Stimulated activated CD8-positive, alpha-beta memory T cell treated with anti-CD3 and anti-CD28 coated beads, Interleukin-2, amount 100 ng/mL, for 1 hour (primary cell): ENCODE measurements around the gene FUBP3.

Source experiments
- DNase-seq, 2 donors: peaks; one replicate each; pipeline ENCODE4 v3.0.0-alpha.2; 2020; ENCODE audit warnings: low read depth in 2 of 2

Gene FUBP3

GRCh38 chr9:130607640-130608420 is 28.5 kb downstream of the FUBP3 start:
- no peak for DNase-seq

DNA sequence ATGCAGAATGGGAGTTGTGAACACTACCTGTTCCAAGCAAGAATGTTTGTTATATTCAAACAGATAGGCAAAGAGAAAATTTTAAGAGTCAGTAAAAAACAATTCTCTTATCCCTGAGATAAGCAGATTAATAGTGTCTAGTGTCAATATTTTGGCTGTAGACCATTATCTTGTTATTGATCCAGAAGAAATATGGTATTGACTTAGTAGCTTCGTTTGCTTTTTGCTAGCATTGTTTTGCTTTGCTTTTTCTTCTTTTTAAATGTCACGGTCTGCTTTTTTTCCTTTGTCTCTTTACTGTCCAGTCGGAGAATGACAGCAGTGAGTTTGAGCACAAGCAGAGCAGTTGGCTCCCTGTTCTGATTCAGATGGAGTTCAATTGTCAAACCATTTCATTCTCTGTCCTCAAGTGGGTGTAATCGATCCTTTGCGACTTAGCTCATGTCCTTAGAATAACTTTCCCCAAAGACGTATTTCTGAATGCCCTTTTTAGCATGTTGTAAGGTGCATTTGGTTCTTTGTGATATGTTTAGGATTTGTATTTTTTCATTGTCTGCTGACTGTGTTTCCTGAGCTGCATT is 29.3 kb downstream of the FUBP3 start:
- DNase-seq = no peak

DNA sequence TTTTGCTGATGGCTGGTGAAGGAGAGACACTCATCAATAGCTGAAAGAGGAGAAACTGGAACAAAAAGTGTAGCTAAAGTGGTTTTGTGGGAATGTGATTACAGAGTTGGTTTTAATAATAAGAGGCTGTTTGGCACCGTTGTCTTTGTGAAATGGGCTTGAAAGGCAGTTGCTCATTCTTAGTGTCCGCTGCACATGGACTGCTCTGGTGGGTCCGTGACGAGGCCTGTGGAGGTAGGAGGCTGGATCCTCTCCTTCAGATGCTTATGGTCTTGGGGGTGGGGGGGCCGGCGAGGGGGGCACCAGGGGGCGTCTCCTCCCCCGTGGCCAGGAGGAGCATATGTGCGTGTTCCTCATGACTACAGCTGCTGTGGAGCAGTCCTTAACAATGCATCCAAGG is 29.8 kb downstream of the FUBP3 start:
- DNase-seq = no peak

DNA sequence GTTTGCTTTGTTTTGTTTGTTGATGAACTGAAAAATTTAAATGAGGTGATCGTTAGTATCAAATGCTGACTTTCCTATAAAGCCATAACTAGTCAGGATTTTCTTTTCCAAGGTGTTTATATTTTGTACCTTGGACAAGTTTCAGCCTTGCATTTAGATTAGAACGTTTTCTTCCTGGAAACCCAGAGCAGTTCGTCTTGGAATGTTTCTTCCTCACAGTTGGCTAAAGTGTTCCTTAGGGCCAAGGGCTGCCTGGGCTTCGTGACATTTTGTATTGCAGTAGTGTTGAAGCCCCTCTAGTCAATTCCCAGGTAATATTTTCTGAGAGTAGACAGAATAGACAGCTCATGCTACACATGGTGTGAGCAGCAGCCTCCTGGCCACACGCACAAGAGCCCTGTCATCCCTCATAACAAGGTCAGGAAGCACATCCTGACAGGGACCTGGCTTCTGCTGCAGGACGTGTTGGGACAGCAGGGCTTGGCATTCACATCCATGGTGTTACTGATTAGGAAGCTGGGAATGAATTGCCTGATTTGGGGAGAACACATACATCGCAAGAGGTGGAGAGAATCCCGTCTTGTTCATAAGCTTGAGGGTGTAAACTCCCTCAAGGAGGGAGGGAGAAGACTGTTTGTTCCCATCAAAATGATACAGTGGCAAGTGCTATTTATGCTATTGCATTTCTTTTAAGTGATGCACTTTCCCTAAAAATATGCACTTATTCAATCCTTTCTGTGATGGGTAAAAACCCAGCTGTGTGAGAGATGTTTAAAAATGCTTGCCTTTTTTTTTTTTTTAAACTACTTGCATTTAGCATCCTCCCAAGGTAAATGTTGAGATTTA is 31.7 kb downstream of the FUBP3 start:
- DNase-seq = no peak

DNA sequence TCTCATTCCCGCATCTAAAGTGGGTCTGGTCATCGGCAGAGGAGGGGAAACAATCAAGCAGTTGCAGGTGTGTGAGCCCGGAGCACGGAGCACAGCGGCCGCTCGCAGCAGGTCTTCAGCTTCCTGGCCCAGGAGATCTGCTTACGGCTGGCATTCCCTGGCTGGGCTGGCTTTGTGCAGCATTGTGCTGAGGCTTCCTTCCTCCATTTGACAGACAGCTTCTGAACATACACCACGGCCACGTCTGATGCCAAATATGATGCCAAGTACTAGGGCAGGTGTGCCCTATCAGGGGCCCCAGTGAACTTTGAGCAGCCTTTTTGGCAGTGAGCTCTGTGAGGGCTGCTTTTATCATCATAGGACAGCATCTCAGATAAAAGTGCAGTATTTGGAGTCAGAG is 37.1 kb downstream of the FUBP3 start:
- DNase-seq = no peak

DNA sequence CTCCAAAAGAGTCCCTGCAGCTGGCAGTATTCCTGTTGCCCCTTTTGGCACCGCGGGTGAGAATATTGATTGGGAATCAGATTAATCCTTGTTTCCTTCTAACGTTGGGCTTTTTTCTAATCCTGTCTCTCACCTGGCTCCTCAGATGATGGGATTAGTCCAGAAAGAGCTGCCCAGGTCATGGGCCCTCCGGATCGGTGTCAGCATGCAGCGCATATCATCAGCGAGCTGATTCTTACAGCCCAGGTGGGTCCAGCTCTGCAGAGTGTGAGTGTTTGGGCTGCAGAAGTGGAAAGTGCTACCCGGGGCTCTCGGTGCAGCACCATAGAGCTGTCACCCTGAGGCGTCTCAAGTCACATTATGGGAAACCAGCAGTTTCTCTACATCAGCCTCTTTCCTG is 44.1 kb downstream of the FUBP3 start:
- DNase-seq = no peak

GRCh38 chr9:130624154-130624553 is 44.8 kb downstream of the FUBP3 start:
- no peak for DNase-seq

DNA sequence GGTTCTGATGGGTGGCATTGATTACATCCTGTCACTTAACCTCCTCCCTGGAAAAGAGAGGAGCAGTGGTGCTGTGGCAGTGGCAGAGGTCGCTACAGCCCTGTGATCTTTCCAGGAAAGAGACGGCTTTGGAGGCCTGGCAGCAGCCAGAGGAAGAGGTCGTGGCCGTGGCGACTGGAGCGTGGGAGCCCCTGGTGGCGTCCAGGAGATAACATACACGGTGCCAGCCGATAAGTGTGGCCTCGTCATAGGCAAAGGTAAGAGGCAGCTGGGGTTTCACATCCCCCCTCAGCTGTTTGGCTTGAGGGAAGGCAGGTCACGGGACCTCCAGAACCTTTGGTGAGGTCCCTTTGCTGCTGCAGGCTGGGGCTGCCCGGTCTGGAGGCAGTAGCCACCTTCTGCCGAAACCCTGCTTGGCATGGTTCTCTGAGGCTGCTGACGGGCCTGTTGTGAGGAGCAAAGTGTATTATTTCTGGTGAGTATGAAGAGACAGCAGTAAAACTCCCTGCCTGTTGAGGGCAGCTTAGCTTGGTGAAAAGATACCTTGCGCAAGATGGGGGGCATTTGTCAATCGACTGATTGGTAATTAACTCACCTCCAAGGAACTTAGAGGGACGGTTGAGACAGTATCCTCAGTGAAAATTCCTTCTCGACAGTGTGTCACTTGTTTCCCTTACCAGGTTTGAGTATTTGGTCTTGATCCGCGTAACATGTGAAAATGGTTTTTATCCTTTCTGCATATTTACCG is 47.0 kb downstream of the FUBP3 start:
- DNase-seq = no peak

- DNase-seq = no peak
Measured at GRCh38 chr9:130627051-130627450, 47.7 kb downstream of the FUBP3 start.

GRCh38 chr9:130627896-130628792 is 48.8 kb downstream of the FUBP3 start:
- DNase-seq = no peak

GRCh38 chr9:130629443-130630070 is 50.2 kb downstream of the FUBP3 start:
- DNase-seq = no peak

DNA sequence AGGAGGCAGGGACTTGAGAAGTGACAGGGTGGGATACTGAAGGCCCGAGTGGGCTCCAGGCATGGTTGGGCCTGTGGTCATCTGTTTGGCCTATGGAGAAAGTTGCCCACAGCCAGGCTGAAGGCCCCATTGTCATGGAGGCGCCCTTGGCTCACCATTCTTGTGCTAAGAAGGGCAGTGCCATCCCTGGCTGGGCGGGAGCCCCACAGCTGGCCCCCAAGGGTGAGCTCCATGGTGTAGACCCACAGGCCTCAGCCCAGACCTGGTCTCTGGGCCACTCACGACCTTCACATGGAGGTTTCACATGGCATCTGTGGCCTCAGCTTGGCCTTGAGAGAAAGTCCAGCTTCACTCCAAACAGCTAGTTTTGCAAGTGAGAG is 50.7 kb downstream of the FUBP3 start:
- DNase-seq = no peak

DNA sequence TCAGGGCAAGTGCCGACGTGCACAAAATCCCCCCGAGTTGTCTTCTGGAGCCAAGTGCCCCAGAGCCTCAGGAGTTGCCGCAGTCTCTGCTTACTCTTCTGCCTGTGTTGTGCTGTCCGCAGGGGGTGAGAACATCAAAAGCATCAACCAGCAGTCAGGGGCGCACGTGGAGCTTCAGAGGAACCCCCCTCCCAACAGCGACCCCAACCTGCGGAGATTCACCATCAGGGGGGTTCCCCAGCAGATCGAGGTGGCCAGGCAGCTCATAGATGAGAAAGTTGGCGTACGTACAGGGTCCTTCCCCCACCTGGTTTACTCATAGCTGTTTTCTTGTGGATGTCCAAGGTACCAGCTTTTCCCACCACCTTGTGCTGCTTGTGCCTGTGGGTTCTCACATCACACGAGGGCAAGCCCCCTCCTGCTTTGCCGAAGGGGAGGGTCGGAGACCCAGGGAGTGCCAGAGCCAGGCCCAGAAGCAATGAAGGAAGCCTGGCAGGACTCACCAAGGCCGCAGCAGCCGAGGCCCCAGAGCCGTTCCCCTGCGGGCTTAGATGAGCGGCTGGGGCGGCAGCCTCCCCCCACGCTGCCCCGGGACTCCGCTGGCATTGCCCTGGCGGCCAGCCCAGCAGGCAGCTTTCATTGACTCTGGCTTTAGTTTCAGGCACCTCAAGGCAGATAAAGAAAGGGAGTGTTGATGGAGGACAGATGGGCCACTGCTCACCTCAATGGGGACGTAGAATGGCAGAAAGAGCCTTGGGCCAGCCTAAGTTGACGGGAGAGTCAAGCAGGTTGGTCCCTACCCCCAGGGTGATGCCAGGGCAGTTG is 51.3 kb downstream of the FUBP3 start:
- DNase-seq = no peak

GRCh38 chr9:130631331-130632080 is 52.1 kb downstream of the FUBP3 start:
- DNase-seq = no peak

- no peak for DNase-seq
Measured at GRCh38 chr9:130632081-130632710, 52.8 kb downstream of the FUBP3 start.

DNA sequence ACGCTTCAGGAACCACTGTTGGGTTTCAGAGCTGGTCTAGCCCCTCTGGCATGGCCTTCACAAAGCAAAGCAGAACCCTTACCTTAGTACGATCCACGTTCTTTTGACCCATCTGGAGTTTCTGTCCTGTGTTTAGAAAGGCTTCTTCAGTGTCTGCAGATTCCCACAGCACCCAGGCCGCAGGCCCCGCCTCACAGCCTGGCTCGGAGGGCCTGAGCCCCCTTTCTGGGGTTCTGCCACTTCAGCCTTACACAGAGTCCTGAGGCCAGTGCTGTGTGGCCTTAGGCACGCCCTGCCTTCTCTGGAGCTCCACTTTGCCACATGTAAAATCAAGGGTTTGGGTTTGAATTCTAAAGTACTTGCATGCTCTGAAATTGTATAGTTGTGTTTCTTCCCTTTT is 53.5 kb downstream of the FUBP3 start:
- no peak for DNase-seq

DNA sequence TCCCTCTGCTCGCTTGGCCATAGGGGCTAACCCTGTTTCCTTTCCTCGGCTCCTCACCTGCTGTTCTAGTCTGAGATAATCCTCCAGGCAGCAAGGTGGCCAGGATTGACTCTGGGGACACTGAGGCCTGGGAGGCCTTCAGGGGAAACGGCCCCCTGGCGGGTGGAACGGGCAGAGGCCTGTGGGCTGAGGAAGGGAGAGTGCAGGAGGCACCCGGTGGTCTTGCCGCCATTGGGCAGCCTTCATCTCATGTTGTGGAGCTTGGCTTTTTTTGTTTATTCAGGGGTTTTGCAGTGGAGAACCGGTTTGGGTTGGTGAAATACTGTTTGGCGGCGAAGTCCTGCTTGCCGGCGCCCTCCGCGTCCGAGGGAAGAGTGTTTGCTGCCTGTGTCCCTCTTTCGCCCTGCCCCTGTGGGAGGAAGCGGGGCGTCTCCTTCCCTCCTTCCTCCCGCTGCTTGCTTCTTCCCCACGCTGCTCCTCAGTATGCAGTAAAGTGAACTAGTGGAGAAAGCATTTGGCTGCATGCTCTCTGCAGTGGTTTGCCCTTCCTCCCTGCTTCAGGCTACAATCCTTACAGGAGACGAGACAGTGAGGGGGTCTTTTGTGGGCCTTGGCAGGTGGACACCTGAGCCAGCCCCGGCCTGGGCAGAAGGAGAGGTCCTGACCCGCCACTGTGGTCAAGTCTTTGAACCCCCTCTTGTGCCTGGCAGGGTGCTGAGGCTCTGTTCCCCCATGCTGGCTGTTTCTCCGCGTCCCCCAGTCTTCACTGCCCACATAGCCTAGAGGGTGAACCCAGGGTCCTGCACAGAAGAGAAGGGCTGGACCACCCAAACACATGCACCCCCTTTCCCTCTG is 54.2 kb downstream of the FUBP3 start:
- DNase-seq = no peak
